Kasumi-1 (cell line): ENCODE results near the gene AASS.
"Not testable (repeated sequence)": the region's sequence is repeated elsewhere in the genome, so short reads cannot be mapped to it uniquely, and the experiment has no call there.

Experiments used
- DNase-seq, 2 experiments: peaks; one replicate each; lab custom pipeline; 2025; lab: John Stamatoyannopoulos, UW

The AASS gene

DNA sequence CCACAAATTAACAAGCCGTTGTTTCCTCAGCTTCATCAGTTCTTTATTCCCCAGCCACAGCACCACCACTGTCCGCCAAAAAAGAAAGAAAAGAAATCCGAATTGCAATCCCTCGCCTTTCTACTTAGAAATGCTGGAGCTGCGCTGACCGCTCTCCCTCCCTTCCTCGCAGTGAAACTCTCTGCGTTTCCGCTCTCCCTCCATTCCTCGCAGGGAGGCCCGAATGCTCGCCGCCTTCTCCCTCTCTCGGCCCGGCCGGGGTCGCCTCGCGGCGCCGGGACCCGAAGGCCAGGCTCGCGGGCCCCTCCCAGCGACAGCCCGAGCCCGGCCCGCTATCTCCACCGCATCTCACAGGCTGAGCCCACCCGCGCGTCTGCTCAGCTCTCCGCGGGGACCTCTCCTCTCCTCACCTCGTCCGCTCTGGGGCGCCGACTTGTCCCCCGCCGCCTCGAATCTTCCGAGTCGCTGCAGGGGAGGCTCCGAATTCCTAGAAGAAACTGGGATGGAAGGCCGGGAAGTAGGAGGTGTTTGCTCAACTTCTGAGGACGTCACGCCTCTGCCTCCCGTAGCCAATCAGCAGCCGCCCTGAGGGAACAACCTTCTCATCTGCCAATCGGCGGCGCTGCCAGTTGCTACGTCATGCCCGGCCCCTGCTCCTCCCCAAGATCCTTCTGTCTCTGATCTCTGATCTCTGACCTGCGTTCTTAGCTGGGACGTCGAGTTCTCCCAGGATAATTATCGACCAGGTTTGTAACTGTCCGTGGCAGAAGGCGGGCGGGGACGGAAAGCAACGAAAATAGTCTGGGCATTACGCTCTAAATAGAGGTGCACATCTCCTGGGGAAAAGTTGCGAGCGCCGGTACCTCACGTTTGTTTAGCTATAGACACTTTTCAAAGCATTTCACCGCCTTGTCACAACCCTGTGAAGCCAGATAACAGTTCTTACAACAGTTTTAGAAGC is at the start of gene AASS:
TSS of gene AASS (minus strand) at position 499 of the 961 bp plus-strand sequence. CDS start 10,523 bp downstream, outside the sequence.
- DNase-seq = no peak

GRCh38 chr7:122188785-122189184 is 44.7 kb upstream of the AASS start:
- DNase-seq = no peak

DNA sequence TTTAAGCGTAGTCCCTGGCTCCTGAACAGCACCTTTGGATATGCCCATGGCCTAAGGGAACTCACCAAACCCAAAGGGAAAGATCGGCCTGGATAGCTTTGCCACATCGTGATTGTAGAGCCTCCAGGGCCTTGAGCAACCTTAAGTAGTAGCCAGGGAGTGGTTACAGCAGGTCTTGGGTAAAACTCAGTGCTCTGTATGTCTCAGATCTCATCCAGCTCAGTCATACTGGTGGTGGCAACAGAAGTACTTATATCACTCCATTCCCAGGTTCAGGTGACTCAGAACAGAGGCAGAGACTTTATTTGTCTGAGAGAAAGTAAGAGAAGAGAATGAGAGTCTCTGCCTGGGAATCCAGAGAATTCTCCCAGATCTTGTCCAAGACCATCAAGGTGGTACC is 39.1 kb upstream of the AASS start:
- no peak for DNase-seq

GRCh38 chr7:122182081-122182480 is 38.0 kb upstream of the AASS start:
- DNase-seq = no peak

DNA sequence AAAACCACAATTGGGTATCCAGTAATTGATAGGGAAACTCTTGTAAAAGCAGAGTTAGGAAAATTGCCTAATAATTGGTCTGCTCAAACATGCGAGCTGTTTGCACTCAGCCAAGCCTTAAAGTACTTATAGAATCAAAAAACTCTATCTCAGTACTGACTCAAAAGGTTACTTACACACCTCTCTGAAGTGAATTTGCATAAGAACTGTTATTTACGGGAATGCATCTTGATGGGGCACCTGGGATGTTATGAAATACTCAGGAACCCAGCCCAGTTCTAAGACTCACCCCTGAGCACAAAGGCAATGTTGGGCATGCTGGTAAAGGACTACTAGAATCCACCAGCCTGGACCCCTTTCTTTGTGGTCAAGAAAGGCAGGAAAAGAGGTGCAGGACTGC is 28.1 kb upstream of the AASS start:
- not testable (repeated sequence) for DNase-seq

- no peak for DNase-seq
These were observed 22.7 kb upstream of the AASS start for GRCh38 chr7:122166740-122167139.

DNA sequence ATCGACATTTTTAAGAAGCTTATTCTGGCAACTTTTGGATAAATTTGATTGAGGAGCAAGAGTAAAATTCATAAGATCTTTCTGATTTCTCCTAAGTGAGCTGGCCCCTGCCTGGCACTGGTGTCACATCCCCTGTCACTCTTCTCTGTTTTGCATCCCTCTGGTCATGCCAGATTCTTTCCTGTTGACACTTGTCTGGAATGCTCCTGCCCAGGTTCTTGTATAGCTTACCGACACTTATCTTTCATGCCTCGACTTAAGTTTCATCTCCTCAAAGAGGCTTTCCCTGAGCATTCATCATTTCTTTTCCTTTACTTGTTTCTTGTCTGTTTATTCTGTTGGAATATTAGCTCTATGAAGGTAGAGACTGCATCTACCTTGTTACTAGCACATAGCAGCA is 22.2 kb upstream of the AASS start:
- DNase-seq = no peak

DNA sequence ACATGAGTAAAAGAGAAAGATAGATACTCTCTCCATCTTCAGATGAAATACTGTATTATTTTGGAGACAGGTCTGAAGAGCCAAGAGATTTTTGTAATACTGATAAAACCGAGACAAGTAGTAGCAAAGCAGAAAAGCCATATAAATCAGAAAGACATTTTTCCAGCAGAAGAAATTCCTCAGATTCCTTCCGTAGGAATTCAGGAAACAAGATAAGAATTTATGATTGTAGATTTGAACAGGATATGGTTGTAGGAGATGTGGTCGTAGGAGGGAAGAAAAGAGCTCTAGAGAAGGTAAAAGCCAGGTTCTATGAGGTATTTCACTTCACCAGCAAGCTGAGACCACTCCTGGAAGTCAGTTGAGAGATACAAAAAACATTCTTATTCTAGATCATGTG is 17.6 kb upstream of the AASS start:
- no peak for DNase-seq

- DNase-seq = no peak
These were observed 11.5 kb upstream of the AASS start for GRCh38 chr7:122155566-122155965.

GRCh38 chr7:122148878-122149277 is 4.8 kb upstream of the AASS start:
- DNase-seq = no peak

DNA sequence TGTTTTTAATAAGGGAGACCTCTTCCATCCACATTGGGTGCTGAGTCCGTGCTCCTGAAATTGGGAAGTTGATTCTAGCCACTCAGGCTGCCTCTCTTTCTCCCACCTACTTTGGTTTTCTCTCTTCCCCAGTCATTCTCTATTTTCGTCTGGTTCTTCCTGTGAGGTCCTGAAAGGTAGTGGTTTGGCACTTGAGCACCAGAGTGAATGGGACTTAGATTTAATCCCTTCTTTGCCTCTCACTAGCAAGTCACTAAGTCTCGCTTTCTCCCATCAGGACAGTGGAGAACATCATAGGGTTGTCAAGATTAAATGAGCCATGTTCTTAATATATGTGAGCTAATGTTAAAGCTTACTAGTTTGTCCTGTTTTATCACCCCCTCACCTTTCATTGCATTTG is 4.0 kb upstream of the AASS start:
- no peak for DNase-seq

- DNase-seq = no peak
These were observed 2.0 kb upstream of the AASS start for GRCh38 chr7:122145937-122146645.

DNA sequence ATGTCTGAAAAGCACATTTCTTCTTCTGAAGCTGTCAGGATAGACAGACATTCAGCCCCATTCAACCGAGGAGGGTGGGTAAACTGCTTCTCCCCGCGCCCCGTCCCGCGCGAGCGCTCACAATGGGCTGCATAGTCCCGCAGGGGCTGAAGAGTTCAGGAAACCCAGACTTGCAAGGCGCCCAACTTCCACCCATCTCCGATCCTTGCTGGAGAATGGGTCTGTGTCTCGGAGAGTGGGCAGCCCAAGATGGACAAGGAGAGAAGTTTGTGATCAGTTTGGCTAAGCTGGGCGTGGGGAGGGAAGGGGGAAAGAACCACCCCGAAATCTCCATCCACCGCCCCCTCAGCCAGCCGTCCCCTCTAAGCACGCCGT is 686 bp downstream of the AASS start:
- DNase-seq = no peak

GRCh38 chr7:122140918-122141317 is 3.1 kb downstream of the AASS start:
- DNase-seq = no peak

DNA sequence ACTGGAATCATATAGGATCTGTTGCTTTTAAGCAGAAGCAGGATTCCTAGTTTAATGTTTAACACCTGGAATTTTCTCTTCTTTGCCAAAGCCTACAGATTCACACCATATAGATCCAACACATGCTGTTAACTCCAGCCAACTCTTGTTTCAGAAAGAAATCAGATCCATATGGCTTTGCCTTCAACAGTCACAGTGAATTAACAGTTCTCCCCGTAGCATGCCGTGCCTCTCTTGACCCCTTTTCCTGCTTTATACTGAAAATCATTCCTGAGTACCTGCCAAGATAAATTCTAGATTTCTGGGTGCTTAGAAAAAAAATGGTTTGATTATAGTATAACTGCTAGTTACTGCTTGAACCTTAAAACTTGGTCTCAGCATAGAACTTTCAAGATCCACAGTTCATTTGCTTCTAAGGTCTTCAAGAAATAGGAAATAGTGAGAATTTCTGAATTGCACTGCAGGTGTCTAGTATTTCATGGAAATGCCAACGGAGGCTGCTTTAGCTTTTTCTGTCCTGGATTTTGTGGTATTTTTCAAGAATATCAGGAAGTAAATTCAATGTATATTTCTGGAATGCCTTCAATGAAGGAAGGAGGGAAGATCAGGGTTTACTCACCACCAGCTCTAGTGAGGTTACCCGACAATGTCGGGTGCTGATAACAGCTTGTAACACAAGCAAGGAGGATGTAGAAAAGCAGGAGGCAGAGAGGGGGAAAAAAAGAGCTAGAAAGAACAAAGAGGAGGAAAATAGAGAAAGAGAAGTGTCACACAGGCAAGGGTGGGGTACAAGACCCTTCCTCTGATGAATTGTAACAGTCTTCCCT is 6.6 kb downstream of the AASS start:
- no peak for DNase-seq

DNA sequence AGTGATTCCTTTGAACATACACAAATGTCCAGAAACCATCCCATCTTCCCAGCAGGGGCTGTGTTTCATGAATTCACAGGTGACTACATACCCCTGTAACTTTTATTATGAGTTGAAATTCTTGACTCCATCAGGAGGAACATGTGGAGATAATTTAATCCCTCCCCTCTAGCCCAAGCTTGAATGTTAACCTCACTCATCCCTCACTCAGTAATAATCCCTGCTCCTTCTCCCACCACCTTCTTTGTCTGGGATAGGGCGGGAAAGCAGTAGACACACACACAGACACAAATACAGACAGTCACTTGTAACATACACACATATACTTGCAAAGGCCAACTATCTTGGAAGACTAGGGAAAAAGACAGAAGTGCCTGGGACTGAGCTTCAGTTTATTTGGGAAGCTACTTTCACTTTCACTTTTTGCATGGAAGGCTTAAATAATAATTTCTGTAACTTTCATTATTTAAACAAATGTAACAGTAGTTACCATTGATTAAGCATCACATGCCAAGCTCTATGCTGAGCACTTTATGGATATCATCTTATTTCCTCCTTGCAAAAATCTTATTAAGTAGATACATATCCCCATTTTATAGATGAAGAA is 7.3 kb downstream of the AASS start:
- no peak for DNase-seq

DNA sequence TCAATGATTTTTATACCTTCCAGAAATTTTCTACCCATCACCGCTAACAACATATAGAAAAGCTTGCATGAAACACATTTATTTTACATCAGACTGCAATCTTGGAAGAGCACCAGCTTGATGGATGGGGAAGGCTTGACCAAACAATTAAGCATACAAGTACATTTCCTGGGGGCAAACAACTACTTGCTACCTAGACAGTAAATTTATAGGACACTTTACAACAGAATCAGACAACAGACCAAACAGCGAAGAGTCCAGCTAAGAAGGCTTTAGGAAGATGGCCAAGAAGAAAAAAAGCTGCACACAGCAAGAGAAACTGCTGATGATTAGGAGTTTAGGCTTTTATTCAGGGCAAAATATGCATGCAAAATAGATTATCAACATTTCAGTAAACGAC is 8.0 kb downstream of the AASS start:
- no peak for DNase-seq

GRCh38 chr7:122135275-122135674 is 8.8 kb downstream of the AASS start:
- no peak for DNase-seq

GRCh38 chr7:122134793-122135192 is 9.3 kb downstream of the AASS start:
- DNase-seq = not testable (repeated sequence)

DNA sequence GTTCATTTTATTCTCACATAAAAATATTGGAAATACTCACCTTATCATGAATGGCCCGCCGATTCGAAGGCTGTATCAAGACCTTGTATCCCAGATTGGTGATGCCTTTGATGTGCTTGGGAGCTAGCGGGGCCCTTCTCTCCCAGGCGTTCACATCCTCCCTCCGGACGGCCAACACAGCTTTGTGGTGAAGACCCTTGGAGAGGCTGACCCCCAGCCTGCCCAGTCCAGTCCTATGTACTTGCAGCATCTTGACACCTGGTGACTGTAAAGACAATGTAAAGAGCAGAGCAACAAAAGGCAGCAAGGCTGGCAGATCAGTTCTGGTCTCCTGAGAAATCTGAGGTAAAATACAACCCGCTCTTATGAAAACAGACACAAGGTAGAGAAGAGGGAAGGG is 10.6 kb downstream of the AASS start:
- DNase-seq = no peak

GRCh38 chr7:122132341-122132740 is 11.7 kb downstream of the AASS start:
- no peak for DNase-seq

- DNase-seq = no peak
These were observed 20.3 kb downstream of the AASS start for GRCh38 chr7:122123746-122124145.
